Renal pelvis (tissue), 4 donors: ENCODE results near the gene VPS35. TPM values are rescaled to one million over a fixed set of nuclear protein-coding genes. Genes with fewer than 3 reads are reported as not detected.
"Not testable (repeated sequence)": the region's sequence is repeated elsewhere in the genome, so short reads cannot be mapped to it uniquely, and the experiment has no call there.

ENCODE experiments used
- DNase-seq: peaks from one replicate; pipeline ENCODE4 v3.0.0-alpha.2; 2013
- polyA plus RNA-seq, 3 donors: library from polyadenylated mRNA; unstranded; fragments of 120-200 nt; gene quantifications; one replicate each; pipeline ENCODE4 v1.2.1, GENCODE V29; 2013; ENCODE audit not compliant: insufficient read length in 3 of 3

Gene VPS35
- polyA plus RNA-seq, 3 donors: 144 to 178 (median 148) TPM

DNA sequence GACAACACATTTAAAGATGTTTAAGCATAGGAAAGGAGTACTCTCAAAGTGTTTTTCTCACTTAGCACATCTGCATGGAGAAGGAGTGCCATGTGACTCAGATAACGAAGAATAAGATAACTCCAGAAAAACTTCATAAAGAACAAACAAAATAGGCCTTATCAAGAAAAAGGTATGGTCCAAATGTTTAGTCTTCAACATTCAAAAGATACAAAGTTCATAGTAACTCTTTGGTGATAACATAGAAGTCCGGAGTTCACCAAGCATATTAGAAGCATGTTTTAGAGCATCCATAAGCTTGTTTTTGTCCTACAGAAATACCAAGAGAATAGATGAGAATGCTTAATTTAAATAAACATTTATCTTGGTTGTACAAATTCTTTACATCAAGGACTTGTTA is 7.1 kb downstream of the VPS35 start:
- DNase-seq: not testable (repeated sequence)

DNA sequence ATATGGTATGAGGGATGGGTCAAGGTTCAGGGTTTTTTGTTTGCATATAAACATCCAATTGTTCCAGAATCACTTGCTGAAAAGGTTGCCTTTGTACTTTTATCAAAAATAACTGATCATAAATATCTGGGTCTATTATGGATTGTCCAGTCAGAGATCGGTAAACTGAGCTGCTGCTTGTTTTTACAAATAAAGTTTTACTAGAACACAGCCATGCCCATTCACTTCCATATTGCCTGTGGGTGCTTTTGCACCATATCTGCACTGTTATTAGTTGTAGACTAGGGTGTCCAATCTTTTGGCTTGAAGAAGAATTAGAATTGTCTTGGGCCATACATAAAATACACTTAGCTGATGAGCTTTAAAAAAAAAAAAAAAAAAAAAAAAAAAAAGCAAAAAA is 11.0 kb downstream of the VPS35 start:
- DNase-seq: not testable (repeated sequence)

DNA sequence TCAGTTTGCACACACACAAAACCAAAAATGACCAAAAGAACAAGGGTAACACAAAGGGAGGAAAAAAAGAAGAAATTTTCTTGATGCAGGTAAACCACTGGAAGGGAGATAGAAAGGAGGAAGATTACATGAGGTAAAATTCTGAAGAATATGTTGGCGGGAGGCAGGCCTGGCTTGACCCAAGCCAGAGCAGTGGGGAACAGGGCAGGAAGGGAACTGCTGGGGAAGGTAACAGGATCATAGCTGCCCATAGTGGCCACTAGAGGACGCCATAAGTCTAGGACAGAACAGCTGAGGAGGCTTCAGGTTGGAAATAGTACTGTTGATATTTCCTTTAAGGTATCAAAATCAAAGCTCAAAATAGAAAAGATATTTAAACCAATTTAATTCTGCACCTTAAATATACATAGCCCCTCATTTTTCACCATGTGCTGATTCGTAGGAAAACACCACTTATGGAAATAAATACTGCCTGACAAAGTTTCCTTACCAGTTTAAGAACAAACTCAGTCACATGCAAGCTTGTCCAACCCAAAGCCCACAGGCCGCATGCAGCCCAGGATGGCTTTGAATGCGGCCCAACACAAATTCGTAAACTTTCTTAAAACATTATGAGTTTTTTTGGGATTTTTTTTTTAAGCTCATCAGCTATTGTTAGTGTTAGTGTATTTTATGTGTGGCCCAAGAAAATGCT is 15.5 kb downstream of the VPS35 start:
- no peak for DNase-seq

DNA sequence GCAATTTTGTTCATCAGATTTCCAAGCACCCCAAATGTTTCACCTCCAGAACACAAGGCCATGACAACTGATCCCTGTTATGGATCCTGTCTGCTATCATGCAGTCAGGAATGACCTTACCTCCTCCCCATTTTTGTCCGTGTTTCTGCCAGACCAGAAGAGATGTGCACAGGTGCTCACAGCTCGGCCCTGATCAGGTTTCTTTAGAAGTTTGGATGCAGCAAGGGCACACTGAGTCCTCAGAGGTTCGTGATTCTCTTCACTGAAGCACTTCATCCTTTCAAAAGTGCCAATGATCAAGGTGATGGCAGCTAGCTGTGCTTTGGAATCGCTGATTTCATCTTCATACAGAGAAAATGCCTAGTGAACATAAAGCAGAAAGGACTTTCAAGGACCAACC is 26.9 kb downstream of the VPS35 start:
- no peak for DNase-seq

DNA sequence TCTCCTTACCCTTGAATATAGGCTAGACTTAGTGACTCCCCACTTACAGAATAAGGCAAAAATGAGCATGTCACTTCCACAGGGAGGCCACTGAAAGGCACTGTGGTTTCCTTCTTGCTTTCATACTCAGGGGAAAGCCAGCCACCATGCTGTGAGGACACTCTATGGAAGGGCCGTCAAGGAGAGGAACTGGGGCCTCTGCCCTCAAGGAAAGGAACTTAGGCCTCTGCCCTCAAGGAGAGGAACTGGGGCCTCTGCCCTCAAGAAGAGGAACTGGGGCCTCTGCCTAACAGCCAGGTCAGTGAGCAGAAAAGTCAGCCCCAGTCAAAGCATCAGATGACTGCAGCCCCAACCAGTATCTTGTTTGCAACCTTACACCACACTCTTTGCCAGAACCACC is 30.1 kb downstream of the VPS35 start:
- DNase-seq: no peak

DNA sequence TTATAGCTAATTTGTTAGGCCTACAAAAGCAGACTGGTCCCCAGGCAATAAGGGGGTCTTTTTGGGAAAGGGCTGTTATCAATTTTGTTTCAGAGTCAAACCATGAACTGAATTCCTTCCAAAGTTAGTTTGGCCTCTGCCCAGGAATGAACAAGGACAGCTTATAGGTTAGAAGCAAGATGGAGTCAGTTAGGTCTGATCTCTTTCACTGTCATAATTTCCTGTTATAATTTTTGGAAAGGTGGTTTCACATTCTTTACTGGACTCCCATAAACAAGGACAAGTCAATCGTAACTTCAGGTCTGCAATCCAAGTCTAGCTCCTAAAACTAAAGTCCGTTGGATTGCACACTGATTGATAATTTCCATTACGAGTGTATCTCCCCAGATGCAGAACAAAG is 37.7 kb downstream of the VPS35 start:
- DNase-seq: no peak

DNA sequence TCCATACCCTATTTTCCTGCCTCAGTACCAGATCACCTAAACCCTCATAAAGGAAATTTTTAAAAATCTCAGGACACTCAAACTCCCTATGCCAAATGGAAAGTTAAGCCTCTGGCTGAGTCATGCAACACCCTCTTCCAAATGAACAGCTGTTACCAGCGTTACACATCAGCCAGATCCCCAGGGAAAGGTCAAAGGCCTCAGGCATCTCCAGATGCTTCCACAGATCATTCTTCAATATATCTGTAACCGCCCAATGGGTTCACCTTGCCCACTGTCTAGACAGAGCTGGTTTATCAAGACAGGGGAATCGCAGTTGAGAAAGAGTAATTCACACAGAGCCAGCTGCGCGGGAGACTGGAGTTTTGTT is 38.7 kb downstream of the VPS35 start:
- no peak for DNase-seq

DNA sequence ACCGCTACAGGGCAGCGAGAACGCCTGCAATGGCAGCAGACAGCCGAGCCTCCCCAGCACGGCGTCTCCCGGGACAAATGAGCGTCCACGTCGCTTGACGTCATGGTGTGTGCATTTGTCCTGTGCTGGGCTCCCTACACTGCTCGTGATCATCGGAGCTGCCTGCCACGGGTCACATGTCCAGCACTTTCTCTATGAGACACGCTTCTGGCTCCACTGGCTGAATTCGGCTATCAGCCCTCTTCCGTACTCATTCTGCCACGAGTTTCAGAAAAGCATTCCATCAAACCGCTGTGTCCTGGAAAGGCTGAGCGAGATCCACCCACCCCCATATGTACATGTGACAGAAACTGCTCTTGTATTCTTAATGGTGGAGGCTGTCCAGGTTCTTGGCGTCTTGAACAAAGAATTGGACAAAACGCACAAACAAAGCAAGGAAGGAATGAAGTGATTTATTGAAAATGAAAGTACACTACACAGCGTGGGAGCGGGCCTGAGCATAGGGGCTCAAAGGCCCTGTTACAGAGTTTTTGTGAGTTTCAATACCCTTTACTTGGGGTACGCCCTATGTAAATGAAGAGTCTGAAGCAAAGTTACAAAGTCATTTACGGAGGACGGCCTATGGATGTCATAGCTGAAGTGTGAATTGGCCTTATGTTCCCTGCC is 39.3 kb downstream of the VPS35 start:
- no peak for DNase-seq

DNA sequence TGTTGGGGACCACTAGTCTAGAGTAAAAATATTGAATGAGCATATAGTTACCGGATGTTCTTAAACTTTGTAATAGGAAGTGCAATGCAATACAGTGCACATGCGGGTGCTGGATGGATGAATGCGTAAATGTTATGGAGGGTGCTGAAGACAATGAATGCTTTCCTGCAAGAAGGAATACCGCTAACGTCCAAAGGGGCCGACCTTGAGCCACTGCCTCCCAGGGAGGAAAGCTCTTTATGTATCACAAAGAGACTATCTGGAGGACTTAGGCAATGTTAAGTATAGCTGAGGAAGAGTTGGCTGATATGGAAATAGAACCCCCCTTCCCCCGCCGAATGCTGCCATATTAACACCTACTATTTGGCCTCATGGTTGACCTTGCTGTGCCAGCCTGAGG is 40.3 kb downstream of the VPS35 start:
- DNase-seq: no peak

DNA sequence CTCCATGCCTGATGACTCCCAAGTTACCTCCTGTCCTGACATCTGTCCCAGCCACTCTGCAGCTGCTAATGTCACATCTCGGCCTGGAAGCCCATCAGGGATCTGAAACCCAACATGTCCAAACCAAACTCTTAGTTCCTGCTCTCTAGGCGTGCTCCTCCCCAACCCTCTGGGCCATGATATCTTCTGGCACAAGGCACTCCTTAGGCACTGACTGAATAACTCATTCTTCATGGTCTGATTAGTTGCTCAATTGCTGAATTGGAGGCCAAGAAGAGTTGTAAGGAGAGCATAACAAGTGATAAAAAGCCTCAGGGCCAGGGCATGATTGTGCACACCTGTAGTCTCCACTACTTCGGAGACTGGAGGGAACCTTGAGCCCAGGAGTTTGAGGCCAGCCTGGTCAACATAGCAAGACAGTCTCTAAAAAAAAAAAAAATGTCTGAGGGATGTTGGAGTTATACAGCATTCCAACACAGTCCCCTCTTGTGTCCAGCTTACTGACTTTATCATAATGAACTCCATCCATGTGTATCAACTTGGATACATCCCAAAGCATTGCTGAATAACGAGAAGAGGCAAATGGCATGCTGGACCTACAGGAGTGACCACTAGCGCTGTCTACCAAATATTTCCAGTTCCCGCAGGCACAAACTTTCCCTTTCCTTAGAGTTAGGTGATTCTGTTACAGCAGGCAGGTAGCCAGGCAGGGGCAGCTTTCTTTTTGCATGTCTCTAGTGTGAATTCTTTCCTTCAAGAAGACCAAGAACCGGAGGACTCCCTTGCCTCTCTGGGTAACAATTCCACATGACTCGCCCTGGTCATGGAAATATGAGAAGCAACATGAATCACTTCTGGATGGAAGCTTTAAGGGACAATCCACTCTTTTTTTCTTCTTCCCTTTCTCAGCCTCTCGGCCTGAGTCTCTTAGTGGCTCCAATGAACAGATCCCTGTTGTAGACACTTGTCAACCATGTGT is 49.7 kb downstream of the VPS35 start:
- DNase-seq: no peak

DNA sequence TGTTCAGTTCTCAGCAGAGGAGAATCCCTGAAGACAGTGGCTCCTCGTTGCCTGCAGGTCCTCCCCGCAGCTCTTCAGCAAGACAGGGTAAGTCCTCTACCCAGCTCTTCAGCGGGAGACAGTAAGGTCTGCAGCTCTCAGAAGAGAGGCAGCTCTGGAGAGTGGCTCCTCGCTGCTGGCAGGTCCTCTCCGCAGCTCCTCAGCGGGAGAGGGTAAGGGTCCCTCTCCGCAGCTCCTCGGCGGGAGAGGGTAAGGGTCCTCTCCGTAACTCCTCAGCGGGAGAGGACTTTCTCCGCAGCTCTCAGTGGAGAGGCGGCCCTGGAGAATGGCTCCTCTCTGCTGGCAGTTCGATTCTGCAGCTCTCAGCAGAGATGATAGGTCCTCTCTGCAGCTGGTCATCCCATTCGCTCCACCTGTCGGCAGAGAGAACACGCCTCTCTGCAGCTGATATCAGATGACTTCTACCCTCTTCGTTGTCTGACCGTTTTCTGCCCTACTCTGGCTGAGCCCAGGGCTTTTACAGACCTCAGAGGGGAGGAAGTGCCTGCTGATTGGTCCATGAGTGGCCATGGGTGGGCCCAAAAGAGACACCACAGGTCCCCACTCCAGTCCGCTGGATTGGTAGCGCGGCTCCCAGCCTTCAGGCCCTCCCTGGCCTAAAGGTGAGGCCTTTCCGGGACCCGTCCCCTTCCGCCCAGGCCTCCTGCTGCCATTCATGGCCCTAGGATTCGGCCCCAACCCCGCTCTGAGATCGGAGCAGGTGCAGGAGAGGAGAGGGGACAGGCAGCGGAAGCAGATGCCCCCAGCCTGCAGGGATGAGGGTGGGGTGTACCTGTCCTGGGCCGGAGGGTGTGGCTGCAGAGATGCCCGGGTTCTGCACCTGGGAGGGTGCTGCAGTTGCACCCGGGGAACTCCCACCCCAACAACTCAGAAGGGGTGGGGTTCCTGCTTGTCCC is 55.9 kb downstream of the VPS35 start:
- no peak for DNase-seq

DNA sequence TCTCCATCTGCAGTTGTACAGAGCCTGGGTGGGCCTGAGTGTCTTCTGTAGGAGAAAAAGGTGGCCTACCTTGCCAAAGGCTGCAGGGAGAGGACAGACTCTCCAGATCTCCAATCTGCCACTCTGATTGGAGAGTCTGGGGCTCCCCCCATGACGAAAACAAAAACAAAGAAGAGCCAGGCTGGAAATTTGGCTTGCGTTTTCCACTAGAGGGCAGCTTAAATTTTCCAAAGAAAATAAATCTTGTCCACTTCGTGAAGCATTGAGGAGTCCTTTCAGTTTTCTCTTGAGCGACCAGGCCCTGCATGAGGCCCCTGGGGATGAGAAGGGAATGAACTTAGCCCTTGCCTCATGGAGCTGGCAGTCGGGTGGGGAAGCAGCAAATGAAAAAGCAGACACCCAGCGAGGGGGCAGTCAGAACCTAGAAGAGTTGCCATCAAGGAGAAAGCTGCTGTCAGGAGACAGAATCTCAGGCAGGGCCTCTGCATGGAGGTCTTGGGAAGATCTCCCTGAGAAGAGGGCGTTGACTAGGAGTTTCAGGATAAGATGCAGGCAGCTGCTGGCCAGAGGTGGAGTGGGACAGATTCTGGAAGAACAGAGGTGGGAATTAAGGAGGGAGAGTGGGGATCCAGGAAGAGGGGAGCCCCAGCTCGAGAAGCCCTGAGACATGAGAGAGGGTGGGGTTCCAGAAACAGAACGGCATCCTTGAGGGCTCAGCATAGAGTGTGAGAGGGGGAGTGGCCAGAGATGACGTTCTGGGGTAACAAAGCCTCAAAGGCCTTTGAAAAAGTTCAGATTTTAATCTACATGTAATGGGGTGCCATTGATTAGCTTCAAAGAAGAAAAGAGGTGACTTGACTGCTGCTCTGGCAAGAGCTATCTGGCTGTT is 59.4 kb downstream of the VPS35 start:
- peak; percentile 8 for DNase-seq

DNA sequence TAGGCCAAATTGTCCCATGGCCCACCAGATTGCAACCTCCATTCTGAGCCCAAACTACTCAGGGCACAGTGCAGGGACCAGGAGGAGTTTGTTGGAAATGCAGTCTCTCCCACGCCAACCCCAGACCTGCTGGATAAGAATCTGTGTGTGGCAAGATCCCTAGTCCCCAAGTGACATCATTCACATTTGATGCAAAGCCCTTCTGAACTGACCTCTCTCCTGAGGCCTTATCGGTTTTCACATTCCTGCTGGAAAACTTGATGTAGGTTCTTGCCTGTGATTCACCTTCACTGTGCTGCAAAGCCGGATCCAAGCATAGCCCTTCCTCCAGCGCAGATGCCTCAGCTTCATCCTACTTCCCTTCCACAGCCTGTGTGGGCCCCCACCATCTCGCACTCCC is 61.2 kb downstream of the VPS35 start:
- no peak for DNase-seq

DNA sequence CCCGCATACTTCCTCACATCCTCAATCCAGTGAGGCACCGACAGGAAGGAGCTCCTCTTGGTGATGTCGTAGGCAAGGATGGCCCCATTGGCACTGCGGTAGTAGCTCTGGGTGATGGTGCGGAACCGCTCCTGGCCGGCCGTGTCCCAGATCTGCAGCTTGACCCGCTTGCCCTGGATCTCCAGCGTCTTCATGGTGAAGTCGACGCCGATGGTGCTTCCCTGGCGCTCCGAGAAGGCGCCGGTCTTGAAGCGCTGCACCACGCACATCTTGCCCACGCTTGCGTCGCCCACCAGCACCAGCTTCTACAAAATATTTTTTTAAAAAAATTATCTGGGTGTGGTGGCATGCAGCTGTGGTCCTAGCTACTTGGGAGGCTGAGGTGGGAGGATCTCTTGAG is 62.3 kb downstream of the VPS35 start:
- not testable (repeated sequence) for DNase-seq

DNA sequence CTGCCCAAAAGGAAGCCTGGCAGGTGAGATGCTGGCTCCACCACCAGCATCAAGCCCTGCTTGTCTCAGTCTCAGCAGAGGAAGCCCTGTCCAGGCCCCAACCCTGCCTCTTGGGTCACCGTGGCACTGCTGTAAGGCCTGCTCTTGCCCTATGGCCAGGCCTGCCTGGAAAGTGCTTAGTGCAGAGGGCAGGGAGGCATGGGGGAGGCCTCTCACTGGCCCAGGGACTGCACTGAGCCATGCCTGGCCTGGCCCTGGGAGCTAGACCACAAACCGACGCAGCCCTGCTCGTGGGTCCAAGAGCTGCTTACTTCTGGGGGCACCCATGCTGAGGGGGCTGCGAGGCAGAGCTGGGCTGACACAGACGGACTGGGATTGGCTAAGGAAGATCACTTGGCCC is 64.1 kb downstream of the VPS35 start:
- not testable (repeated sequence) for DNase-seq

DNA sequence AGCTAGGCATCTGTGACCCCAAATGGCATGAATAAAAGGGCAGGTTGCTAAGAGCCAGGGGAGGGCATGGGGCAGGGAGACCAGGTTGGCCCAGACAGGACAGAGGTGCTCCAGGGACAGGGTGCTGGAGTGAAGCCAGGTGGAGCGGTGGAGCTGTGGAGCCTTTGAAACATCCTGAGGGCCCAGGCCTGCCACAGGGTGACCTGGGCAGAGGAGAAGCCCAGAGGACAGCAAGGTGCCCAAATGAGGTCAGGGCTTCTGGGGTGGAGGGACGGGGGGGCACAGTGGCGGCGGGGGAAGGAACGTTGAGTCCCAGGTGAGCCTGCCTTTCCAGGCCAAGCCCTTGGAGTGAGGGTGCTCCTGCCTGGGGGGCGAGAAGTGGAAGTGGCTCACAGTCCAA is 65.3 kb downstream of the VPS35 start:
- DNase-seq: not testable (repeated sequence)

DNA sequence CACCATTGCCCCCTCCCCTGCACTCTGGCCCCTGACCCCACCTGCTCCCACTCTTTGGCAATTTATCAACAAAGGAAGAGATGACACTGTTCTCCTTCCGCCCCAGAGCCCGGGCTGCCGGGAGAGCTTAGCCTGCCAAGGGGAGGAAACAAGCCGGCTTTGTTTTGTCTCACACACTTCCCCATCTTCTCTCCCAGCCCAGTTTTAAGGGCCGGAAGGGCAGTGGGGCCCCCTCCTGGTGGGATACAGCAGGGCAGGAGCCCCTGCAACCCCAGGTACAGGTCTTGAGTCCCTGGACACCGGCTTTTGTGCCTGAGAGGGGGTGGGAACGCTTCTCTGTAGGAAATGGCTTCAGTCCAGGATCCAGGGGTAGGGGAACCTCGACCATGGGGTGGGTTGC is 65.7 kb downstream of the VPS35 start:
- DNase-seq: not testable (repeated sequence)

DNA sequence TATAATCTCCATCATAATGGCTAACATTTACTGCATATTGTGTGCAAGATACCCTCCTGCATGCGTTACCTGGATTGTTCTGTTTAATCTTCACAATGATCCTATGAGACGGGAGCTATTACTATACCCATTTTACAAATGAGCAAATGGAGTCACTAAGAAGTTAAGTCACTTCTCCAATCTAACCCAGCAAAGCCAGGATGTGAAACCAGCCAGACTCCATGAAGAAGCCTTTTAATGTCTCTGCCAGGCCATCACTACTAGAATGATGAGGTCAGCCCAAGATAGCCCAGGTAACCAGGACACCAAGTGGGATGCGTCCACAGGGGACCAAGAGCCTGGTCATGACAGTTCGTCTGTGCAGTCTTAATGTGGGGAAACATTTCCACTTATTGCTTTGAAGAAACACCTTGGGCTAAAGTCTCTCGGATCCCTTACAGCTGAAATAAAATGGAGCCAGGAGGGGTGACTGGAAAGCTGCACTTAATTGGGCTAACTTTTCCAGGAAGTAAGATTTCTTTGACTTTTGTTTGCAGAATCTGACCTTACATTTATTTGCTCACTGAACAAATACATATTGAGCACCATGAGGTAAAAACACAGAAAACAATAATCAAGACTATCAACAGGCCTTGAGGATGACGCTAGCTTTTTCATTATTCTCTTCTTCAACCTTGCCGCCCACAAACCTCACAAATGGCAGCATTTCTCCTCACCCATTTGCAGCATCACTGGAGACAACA is 66.9 kb downstream of the VPS35 start:
- no peak for DNase-seq
